ENCODE measurements around the gene OR52A1.

- TF ChIP-seq CTCF (IDR thresholded peaks at IDR 0.05) (no peak), POLR2A (IDR thresholded peaks at IDR 0.05) (no peak)
Measured at GRCh38 chr11:5178046-5178837, 23.7 kb upstream of the OR52A1 start.
